ENCODE measurements around the gene LRP6. TPM values are rescaled to one million over a fixed set of nuclear protein-coding genes. Genes with fewer than 3 reads are reported as not detected.

LRP6 gene
- total and polyA plus RNA-seq, 10 donors = 0.63 to 14.9 (median 9.6) TPM

- DNase-seq = no peak
- no peaks in the 10 kb centered on the region for H3K36me3 ChIP-seq
- TF ChIP-seq POLR2AphosphoS5 (IDR thresholded peaks at IDR 0.05) (no peak), POLR2A (IDR thresholded peaks at IDR 0.05) (no peak)
- TF ChIP-seq, protein P1, sequence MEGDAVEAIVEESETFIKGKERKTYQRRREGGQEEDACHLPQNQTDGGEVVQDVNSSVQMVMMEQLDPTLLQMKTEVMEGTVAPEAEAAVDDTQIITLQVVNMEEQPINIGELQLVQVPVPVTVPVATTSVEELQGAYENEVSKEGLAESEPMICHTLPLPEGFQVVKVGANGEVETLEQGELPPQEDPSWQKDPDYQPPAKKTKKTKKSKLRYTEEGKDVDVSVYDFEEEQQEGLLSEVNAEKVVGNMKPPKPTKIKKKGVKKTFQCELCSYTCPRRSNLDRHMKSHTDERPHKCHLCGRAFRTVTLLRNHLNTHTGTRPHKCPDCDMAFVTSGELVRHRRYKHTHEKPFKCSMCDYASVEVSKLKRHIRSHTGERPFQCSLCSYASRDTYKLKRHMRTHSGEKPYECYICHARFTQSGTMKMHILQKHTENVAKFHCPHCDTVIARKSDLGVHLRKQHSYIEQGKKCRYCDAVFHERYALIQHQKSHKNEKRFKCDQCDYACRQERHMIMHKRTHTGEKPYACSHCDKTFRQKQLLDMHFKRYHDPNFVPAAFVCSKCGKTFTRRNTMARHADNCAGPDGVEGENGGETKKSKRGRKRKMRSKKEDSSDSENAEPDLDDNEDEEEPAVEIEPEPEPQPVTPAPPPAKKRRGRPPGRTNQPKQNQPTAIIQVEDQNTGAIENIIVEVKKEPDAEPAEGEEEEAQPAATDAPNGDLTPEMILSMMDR (IDR thresholded peaks at IDR 0.05 in 8 of 11, conservative IDR thresholded peaks at IDR 0.05 in 3 of 11) = no peak
- WGBS, 5 donors = 85 to 98% (median 91%) methylated on average over 5 of the region's 5 CpGs
- peaks cover 0 to 15% (median 0%) of the 10 kb centered on the region in 7 donors for H3K27me3 ChIP-seq (replicated peaks in 1 of 7)
- no peaks in the 10 kb centered on the region for H3K9me3 ChIP-seq
- intact Hi-C loops (cut with DNase I; ENCODE audit: low total_unique reads) = loop anchor here (10.0 kb wide), 1 partner anchor 238 kb away; no protein-coding TSS in a partner anchor
- peaks cover 0 to 9% (median 0%) of the 10 kb centered on the region in 6 donors for H3K4me1 ChIP-seq
- H3K4me3 ChIP-seq = no peak overlapping the region
- H3K27ac ChIP-seq = no peak overlapping the region
These were observed 180.5 kb downstream of the LRP6 start for GRCh38 chr12:12086362-12086761.

DNA sequence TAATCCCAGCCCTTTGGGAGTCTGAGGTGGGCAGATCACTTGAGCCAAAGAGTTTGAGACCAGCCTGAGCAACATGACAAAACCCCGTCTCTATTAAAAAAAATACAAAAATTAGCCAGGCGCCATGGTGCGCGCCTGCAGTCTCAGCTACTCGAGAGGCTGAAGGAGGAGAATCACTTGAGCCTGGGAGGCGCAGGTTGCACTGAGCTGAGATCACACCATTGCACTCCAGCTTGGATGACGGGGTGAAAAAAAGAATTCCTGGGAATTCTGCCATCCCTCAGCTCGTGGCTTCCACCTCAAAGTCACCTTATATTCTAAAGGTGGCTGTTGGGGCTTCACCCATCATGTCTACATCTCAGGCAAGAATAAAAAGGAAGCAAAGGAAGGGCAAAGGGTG is 183.2 kb downstream of the LRP6 start:
- 78 to 95% (median 85%) methylated on average over 8 of the region's 8 CpGs for WGBS, 5 donors
- DNase-seq = no peak
- Histone ChIP-seq H3K27me3 (replicated peaks in 1 of 7) (peaks cover 0 to 1% (median 0%) of the 10 kb centered on the region in 7 donors), H3K27ac (no peak overlapping the region), H3K4me1 (peaks cover 0 to 9% (median 0%) of the 10 kb centered on the region in 6 donors), H3K9me3 (no peaks in the 10 kb centered on the region), H3K36me3 (no peaks in the 10 kb centered on the region), H3K4me3 (no peak overlapping the region)
- intact Hi-C loops (cut with DNase I; ENCODE audit: low total_unique reads) = loop anchor here (10.0 kb wide), 1 partner anchor 241 kb away; no protein-coding TSS in a partner anchor
- TF ChIP-seq POLR2AphosphoS5 (IDR thresholded peaks at IDR 0.05) (no peak), POLR2A (IDR thresholded peaks at IDR 0.05) (no peak)
- TF ChIP-seq, protein P1 (IDR thresholded peaks at IDR 0.05 in 8 of 11, conservative IDR thresholded peaks at IDR 0.05 in 3 of 11) = no peak

- Histone ChIP-seq H3K4me3 (no peak overlapping the region), H3K9me3 (no peaks in the 10 kb centered on the region), H3K4me1 (peaks cover 0 to 9% (median 0%) of the 10 kb centered on the region in 6 donors), H3K36me3 (no peaks in the 10 kb centered on the region), H3K27me3 (replicated peaks in 1 of 7) (no peaks in the 10 kb centered on the region), H3K27ac (peak overlapping the region in 4 of 8 donors; percentile 42 to 56 (median 50))
- intact Hi-C loops (cut with DNase I; ENCODE audit: low total_unique reads) = loop anchor here (10.0 kb wide), 1 partner anchor 243 kb away; no protein-coding TSS in a partner anchor
- TF ChIP-seq POLR2A (IDR thresholded peaks at IDR 0.05) (no peak), POLR2AphosphoS5 (IDR thresholded peaks at IDR 0.05) (no peak)
- TF ChIP-seq, protein P1 (IDR thresholded peaks at IDR 0.05 in 8 of 11, conservative IDR thresholded peaks at IDR 0.05 in 3 of 11) = peak in 5 of 11 experiments; percentile 17 to 46 (median 37)
- 69 to 84% (median 76%) methylated on average over 3 of the region's 3 CpGs for WGBS, 5 donors
- DNase-seq = no peak
These were observed 184.9 kb downstream of the LRP6 start for GRCh38 chr12:12081836-12082497.

- 76 to 92% (median 88%) methylated on average over 5 of the region's 5 CpGs for WGBS, 5 donors
- TF ChIP-seq, protein P1 (IDR thresholded peaks at IDR 0.05 in 8 of 11, conservative IDR thresholded peaks at IDR 0.05 in 3 of 11) = no peak
- TF ChIP-seq POLR2AphosphoS5 (IDR thresholded peaks at IDR 0.05) (no peak), POLR2A (IDR thresholded peaks at IDR 0.05) (no peak)
These were observed 187.6 kb downstream of the LRP6 start for GRCh38 chr12:12079291-12079690.

More at GRCh38 chr12:12079291-12079690, 187.6 kb downstream of the LRP6 start:
- no peaks in the 10 kb centered on the region for H3K36me3 ChIP-seq
- no peaks in the 10 kb centered on the region for H3K9me3 ChIP-seq
- no peak overlapping the region for H3K27ac ChIP-seq
- H3K4me1 ChIP-seq = peaks cover 0 to 9% (median 0%) of the 10 kb centered on the region in 6 donors
- no peak for DNase-seq
- intact Hi-C loops (cut with DNase I; ENCODE audit: low total_unique reads) = no loop called here
- H3K27me3 ChIP-seq (replicated peaks in 1 of 7) = no peaks in the 10 kb centered on the region
- no peak overlapping the region for H3K4me3 ChIP-seq
